Activated CD8-positive, alpha-beta memory T cell treated with anti-CD3 and anti-CD28 coated beads, Interleukin-2, amount 50 U/mL, for 4 hours (primary cell): Measurements from ENCODE around the gene PSMD2.

ENCODE experiments used
- DNase-seq: peaks from one replicate; pipeline ENCODE4 v3.0.0-alpha.2; 2020

The PSMD2 gene

GRCh38 chr3:184283681-184284080 lies 15.4 kb upstream of the PSMD2 start:
- DNase-seq: no peak

- no peak for DNase-seq
These were observed 14.3 kb upstream of the PSMD2 start for GRCh38 chr3:184284696-184285095.

- DNase-seq: peak; percentile 65
These were observed 9.6 kb upstream of the PSMD2 start for GRCh38 chr3:184289426-184289938.

DNA sequence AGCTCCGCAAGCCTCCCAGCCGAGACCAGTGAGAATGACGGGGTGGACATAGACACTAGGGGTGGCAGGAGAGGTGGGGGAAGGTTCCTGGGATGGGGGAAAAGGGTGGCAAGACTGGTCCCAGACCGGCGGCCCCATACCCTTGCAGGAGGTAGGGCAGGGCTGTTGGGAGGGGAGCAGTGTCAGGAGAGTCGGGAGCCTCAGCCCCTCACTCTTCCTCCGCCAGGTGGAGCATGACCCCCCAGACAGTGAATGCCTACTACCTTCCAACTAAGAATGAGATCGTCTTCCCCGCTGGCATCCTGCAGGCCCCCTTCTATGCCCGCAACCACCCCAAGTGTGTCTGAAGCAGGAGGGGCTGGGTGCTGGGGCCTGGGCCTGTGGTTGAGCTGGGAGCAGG lies 8.7 kb upstream of the PSMD2 start:
- DNase-seq: no peak

DNA sequence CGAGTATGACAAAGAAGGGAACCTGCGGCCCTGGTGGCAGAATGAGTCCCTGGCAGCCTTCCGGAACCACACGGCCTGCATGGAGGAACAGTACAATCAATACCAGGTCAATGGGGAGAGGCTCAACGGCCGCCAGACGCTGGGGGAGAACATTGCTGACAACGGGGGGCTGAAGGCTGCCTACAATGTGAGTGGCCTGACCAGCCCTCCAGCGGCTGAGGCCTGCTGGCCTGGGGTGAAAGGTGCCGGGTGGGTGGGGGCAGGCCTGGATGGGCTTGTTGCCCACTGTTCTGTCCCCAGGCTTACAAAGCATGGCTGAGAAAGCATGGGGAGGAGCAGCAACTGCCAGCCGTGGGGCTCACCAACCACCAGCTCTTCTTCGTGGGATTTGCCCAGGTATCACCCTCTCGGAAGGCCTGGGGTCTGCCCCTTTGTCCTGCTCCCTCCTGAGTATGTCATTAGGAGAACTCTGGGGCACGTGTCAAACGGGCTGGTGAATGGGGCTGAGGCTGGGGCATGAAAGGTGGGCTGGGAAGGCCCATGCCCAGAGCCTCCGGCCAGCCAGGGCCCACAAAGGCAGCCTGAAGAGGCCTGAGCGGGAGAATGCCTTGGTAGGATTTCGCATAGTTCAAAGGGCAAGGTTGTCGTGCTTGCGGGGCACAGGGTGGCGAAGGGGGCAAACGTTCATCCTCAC lies 7.8 kb upstream of the PSMD2 start:
- no peak for DNase-seq

- no peak for DNase-seq
These were observed 7.1 kb upstream of the PSMD2 start for GRCh38 chr3:184291738-184292445.

GRCh38 chr3:184295771-184296170 lies 3.3 kb upstream of the PSMD2 start:
- DNase-seq: no peak

DNA sequence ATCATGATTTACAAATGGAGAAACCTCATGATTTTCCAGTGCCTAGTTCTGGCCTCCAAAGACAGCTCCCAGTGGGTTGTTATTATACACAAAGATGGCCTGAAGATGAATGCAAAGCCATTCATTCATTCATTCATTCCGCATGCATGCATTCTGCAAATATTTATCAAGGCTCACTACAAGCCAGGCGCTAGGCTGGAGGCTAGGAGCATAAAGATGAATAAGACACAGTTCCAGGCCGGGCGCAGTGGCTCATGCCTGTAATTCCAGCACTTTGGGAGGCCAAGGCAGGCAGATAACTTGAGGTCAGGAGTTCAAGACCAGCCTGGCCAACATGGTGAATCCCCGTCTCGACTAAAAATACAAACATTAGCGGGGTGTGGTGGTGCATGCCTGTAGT lies 2.4 kb upstream of the PSMD2 start:
- DNase-seq: no peak

- no peak for DNase-seq
These were observed 692 bp downstream of the PSMD2 start for GRCh38 chr3:184299488-184300377.

GRCh38 chr3:184300378-184300720 lies 1.3 kb downstream of the PSMD2 start:
- DNase-seq: no peak

DNA sequence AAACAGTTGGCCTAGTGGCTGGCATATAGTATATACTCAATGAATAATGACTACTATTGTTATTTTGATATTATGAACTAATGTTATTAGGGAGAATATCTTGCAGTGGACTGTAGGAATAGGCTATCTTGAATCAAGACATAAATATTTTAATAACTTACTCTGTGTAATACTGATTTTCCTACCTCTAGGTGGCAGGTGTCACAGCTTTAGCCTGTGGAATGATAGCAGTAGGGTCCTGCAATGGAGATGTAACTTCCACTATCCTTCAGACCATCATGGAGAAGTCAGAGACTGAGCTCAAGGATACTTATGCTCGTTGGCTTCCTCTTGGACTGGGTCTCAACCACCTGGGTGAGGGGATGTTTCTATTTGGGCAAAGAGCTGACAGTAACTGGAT lies 6.5 kb downstream of the PSMD2 start:
- DNase-seq: no peak

GRCh38 chr3:184306341-184306972 lies 7.4 kb downstream of the PSMD2 start:
- DNase-seq: no peak

DNA sequence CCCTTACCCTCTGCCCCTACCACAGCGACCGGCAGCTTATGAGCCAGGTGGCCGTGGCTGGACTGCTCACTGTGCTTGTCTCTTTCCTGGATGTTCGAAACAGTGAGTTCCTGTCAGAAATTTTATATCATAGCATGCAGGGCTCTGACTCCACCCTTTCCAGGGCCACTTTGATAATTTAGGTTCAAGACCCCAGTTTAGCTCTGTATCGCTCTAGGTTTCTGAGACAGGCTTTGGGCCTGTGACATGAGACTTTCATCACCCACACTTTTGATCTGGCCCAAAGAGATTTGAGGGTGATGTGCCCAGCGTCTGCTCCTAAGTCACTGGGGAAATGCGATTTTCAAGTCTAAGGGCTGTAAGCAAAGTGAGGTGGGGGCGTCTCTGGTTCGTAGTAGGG lies 8.9 kb downstream of the PSMD2 start:
- DNase-seq: no peak

DNA sequence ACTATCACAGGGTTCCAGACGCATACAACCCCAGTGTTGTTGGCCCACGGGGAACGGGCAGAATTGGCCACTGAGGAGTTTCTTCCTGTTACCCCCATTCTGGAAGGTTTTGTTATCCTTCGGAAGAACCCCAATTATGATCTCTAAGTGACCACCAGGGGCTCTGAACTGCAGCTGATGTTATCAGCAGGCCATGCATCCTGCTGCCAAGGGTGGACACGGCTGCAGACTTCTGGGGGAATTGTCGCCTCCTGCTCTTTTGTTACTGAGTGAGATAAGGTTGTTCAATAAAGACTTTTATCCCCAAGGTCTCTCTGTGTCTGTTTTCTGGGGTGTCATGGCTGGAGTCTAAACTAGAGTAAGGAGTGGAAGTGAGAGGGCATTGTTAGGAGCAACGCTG lies 9.7 kb downstream of the PSMD2 start:
- no peak for DNase-seq

DNA sequence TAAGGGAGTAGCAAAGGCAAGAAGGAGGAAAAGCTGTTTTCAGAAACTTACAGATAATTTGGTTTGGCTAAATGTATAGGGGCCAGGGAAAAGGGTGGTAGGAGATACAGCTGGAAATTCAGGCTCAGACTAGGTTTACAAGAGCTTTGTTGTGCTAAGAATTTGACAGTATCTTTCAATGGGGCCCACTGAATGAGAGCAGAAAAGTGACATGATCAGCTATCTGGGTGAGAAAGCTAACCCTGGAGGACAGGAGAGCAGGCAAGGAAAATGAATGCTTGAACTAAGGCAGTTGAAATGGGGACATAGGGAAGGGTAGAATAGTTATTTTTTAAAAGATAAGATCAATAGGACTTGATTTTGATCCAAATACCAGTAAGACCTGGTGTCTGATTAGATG lies 12.6 kb downstream of the PSMD2 start:
- DNase-seq: no peak

- DNase-seq: peak; percentile 93
These were observed 15.3 kb downstream of the PSMD2 start, which contains the start of gene EIF4G1 for GRCh38 chr3:184314363-184314699. TSS of gene EIF4G1 (plus strand) at chr3:184314606. CDS start at chr3:184315797, 1,191 bp downstream.

GRCh38 chr3:184314700-184315542 lies 15.9 kb downstream of the PSMD2 start:
- DNase-seq: peak; percentile 68

GRCh38 chr3:184315543-184315867 lies 16.5 kb downstream of the PSMD2 start:
- no peak for DNase-seq

DNA sequence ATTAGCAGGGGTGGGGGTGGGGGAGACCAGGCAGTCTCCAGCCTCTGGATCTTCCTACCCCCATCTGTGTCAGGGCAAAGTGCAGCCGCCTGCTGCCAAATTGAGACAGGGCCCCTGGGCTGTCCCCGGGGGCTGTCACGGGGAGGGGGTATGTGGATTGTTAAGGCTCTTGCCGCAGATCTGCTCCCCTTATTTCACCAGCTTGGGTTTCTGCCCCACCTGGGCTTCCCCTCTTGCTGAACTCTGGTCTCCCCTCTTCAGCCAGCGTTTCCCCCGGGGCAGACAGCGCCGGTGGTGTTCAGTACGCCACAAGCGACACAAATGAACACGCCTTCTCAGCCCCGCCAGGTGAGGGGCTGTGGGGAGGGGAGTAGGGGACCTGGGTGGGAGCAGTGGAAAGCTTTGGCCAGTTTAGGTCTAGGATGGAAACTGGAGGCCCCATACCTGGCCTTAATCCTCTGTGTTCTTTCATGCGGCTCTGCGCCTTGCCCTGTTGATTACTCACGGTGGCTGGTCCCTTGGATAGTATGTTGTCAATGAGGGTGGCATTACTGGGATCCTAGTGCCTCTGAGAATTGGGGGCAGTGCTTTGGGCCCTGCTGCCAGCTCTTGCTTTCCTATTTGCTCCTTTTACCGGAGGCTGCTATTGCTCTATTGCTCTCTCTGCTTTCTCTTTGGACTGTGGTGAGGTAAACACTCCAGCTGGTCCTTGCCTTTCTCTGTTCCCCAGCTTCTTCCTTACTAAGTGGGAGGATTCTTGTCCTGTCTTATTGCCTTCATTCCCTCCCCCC lies 17.0 kb downstream of the PSMD2 start:
- no peak for DNase-seq

DNA sequence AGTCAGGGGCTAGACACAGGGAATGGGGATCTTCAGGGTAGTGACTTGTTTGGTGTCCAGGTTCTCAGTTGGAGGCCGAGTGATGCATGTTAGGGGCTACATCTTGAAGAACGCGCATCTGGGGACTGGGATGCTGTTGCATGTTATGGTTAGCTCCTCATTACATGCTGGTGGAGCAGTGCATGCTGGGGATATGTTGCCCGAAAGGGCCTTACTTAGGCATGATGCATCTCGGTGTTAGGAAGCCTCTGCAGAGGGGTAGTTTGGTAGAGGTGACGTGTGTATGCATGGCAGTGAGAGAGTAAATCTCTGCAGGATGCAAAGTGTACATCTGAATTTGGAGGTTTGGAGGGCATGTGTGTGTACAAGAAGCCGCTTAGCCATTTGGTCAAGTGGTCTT lies 17.8 kb downstream of the PSMD2 start:
- DNase-seq: no peak

DNA sequence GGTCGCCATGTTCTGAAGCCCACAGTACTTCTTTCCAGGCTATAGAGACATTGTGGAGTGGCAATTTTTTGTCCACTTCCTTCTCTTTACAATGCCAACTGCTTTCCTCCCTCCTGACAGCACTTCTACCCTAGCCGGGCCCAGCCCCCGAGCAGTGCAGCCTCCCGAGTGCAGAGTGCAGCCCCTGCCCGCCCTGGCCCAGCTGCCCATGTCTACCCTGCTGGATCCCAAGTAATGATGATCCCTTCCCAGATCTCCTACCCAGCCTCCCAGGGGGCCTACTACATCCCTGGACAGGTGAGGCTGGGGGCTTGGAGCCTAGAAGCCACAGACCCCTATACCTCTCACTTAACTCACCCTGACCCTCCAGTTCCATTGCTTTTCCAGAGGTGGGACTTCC lies 18.2 kb downstream of the PSMD2 start:
- DNase-seq: no peak

GRCh38 chr3:184320104-184320445 lies 21.0 kb downstream of the PSMD2 start:
- DNase-seq: peak; percentile 63
